Measurements from ENCODE around the gene UNC13C.

DNA sequence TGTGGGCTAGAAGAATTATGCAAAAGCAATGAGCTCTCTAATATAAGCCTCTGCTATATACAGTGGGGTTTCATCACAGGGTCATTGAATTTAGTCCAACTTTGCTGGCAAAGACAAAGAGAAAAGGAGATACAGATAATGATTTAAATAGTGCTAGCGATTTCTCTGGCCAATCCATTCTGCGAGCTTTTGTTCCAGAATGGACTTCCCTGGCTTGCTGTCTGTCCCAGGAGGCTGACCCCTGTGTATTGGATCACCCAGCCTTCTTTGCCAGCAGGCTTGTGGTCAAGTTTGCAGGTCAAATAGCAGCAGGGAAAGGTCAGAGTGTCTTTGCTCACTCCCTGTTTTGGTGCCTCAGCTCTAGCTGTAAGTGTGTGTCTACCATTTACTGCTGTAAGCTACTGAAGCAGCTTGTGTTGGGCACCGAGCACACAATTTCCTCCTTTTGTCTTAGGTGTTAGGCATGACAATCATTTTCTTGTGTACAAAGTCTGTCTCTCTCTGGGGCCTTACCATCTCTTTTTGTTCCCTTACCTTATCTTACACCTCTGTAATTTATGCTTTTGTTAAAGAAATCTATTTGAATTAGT, 55.7 kb downstream of the UNC13C start:
- TF ChIP-seq EZH2 (IDR thresholded peaks at IDR 0.05; ENCODE audit: insufficient read depth, low read length), result no peak
- TF ChIP-seq, protein P1, sequence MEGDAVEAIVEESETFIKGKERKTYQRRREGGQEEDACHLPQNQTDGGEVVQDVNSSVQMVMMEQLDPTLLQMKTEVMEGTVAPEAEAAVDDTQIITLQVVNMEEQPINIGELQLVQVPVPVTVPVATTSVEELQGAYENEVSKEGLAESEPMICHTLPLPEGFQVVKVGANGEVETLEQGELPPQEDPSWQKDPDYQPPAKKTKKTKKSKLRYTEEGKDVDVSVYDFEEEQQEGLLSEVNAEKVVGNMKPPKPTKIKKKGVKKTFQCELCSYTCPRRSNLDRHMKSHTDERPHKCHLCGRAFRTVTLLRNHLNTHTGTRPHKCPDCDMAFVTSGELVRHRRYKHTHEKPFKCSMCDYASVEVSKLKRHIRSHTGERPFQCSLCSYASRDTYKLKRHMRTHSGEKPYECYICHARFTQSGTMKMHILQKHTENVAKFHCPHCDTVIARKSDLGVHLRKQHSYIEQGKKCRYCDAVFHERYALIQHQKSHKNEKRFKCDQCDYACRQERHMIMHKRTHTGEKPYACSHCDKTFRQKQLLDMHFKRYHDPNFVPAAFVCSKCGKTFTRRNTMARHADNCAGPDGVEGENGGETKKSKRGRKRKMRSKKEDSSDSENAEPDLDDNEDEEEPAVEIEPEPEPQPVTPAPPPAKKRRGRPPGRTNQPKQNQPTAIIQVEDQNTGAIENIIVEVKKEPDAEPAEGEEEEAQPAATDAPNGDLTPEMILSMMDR (IDR thresholded peaks at IDR 0.05; ENCODE audit: insufficient read depth, low read depth, low read length), result no peak

All from astrocyte (in vitro differentiated cells and primary cell).